GM12873 (cell line): Measurements from ENCODE around the gene STAG3.

ENCODE experiments used
- CTCF ChIP-seq: IDR thresholded peaks from 2 replicates; pipeline ENCODE4 v1.5.1; 2012; ENCODE audit warnings: low read depth, mild to moderate bottlenecking, moderate library complexity, low read length, control low read depth; ENCODE audit not compliant: insufficient read depth; ENCODE audit errors: missing control alignments

STAG3 gene

GRCh38 chr7:100152937-100153666 is 24.6 kb upstream of the STAG3 start:
- no peak for TF ChIP-seq CTCF

GRCh38 chr7:100153708-100154535 is 23.8 kb upstream of the STAG3 start:
- no peak for TF ChIP-seq CTCF

- TF ChIP-seq CTCF: no peak
Observed at GRCh38 chr7:100154651-100155491, 22.8 kb upstream of the STAG3 start.

GRCh38 chr7:100155553-100156317 is 22.0 kb upstream of the STAG3 start:
- TF ChIP-seq CTCF: no peak

GRCh38 chr7:100156331-100157068 is 21.2 kb upstream of the STAG3 start:
- no peak for TF ChIP-seq CTCF

- TF ChIP-seq CTCF: no peak
Observed at GRCh38 chr7:100157069-100157333, 20.7 kb upstream of the STAG3 start.
